IMR-90 (cell line): Measurements from ENCODE around the gene OCIAD1.

ENCODE experiments used
- BHLHE40 ChIP-seq: fragments of 150-350 bp; IDR thresholded peaks from 2 replicates; pipeline ENCODE4 v1.6.1; 2016; ENCODE audit warnings: mild to moderate bottlenecking, low read depth, low read length
- CEBPB ChIP-seq: IDR thresholded peaks from 2 replicates; pipeline ENCODE4 v1.6.1; 2012; ENCODE audit warnings: low read depth, low read length, improper control_type of control experiment
- FOS ChIP-seq: fragments of 150-350 bp; IDR thresholded peaks from 2 replicates; pipeline ENCODE4 v1.6.1; 2016; ENCODE audit warnings: low read depth, low read length
- MAFK ChIP-seq: IDR thresholded peaks from 2 replicates; pipeline ENCODE4 v1.6.1; 2012; ENCODE audit warnings: low read depth, low read length, improper control_type of control experiment
- MXI1 ChIP-seq: IDR thresholded peaks from 2 replicates; pipeline ENCODE4 v1.6.1; 2012; ENCODE audit warnings: low read depth, mild to moderate bottlenecking, low read length, moderate library complexity, borderline replicate concordance
- POLR2A ChIP-seq: IDR thresholded peaks from 2 replicates; pipeline ENCODE4 v1.6.1; 2012; ENCODE audit warnings: mild to moderate bottlenecking, low read depth, low read length
- RAD21 ChIP-seq: IDR thresholded peaks from 2 replicates; pipeline ENCODE4 v1.6.1; 2012; ENCODE audit warnings: low read length, improper control_type of control experiment
- RCOR1 ChIP-seq: IDR thresholded peaks from 2 replicates; pipeline ENCODE4 v1.6.1; 2012; ENCODE audit warnings: mild to moderate bottlenecking, low read length, improper control_type of control experiment; ENCODE audit not compliant: insufficient replicate concordance
- SMC3 ChIP-seq: fragments of 150-350 bp; IDR thresholded peaks from 2 replicates; pipeline ENCODE4 v1.6.1; 2016; ENCODE audit warnings: low read depth, mild to moderate bottlenecking, antibody characterized with exemption, low read length, moderate library complexity
- TF ChIP-seq, protein P1 (sequence below): conservative IDR thresholded peaks from 2 replicates; pipeline ENCODE4 v1.5.1; 2012; ENCODE audit warnings: mild to moderate bottlenecking, low read depth, low read length, improper control_type of control experiment
- TF ChIP-seq, protein P2 (sequence below): fragments of 150-350 bp; IDR thresholded peaks from 2 replicates; pipeline ENCODE4 v1.6.1; 2017; ENCODE audit warnings: mild to moderate bottlenecking, antibody characterized with exemption, low read length, low read depth

DNA sequence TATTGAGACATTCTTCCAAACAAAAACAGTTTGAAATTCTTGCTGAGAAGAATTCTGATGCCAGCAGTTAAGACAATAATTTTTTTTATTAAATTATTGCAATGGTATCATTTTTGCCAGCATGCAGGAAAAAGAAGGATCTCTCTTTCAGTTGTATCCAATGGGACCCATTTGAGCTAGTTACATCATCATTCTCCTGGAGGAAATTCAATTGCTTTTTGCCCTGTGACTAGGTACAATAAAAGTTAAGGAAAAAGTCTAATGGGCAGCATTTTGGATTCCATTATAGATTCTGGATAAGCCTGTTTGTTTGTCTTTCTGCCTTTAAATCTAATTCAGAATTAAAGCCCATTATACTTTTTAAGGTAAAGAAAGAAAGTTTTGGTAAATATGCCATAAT lies 40.3 kb upstream of the OCIAD1 start:
- TF ChIP-seq, protein P1, sequence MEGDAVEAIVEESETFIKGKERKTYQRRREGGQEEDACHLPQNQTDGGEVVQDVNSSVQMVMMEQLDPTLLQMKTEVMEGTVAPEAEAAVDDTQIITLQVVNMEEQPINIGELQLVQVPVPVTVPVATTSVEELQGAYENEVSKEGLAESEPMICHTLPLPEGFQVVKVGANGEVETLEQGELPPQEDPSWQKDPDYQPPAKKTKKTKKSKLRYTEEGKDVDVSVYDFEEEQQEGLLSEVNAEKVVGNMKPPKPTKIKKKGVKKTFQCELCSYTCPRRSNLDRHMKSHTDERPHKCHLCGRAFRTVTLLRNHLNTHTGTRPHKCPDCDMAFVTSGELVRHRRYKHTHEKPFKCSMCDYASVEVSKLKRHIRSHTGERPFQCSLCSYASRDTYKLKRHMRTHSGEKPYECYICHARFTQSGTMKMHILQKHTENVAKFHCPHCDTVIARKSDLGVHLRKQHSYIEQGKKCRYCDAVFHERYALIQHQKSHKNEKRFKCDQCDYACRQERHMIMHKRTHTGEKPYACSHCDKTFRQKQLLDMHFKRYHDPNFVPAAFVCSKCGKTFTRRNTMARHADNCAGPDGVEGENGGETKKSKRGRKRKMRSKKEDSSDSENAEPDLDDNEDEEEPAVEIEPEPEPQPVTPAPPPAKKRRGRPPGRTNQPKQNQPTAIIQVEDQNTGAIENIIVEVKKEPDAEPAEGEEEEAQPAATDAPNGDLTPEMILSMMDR, result no peak
- TF ChIP-seq RAD21, result no peak
- no peak for TF ChIP-seq MAFK
- TF ChIP-seq CEBPB, result no peak
- TF ChIP-seq SMC3, result no peak
- TF ChIP-seq POLR2A, result no peak
- TF ChIP-seq RCOR1, result no peak
- TF ChIP-seq BHLHE40, result no peak
- TF ChIP-seq, protein P2, sequence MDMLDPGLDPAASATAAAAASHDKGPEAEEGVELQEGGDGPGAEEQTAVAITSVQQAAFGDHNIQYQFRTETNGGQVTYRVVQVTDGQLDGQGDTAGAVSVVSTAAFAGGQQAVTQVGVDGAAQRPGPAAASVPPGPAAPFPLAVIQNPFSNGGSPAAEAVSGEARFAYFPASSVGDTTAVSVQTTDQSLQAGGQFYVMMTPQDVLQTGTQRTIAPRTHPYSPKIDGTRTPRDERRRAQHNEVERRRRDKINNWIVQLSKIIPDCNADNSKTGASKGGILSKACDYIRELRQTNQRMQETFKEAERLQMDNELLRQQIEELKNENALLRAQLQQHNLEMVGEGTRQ, result no peak
- no peak for TF ChIP-seq FOS
- no peak for TF ChIP-seq MXI1
